HepG2 (cell line): ENCODE data around the gene GRK5. TPM values are rescaled to one million over a fixed set of nuclear protein-coding genes. Genes with fewer than 3 reads are reported as not detected.

Experiments
- BATF2 ChIP-seq: sonication (generic); formaldehyde crosslinking; IDR thresholded peaks from 2 replicates; pipeline ENCODE4 v1.8.0; 2022; ENCODE audit warnings: mild to moderate bottlenecking, missing genetic modification reagents, moderate library complexity
- ELK4 ChIP-seq: sonication (generic); formaldehyde crosslinking; IDR thresholded peaks from 2 replicates; pipeline ENCODE4 v1.9.0; 2021; ENCODE audit warnings: missing genetic modification reagents, borderline replicate concordance
- FOXA1 ChIP-seq, 2 experiments: fragments of 450-650 bp in 1 of 2; sonication (generic) in 1 of 2; formaldehyde crosslinking in 1 of 2; IDR thresholded peaks; 2 replicates each; pipeline versions ENCODE4 v1.4.0 to v1.6.1; 2016 to 2020; ENCODE audit warnings: missing genetic modification reagents in 1 of 2
- HCFC1 ChIP-seq: fragments of 150-350 bp; IDR thresholded peaks from 2 replicates; pipeline ENCODE4 v1.6.1; 2014; ENCODE audit warnings: low read depth, low read length
- IRF2 ChIP-seq: IDR thresholded peaks from 2 replicates; pipeline ENCODE4 v1.6.1; 2018; ENCODE audit warnings: missing genetic modification reagents, missing compliant biosample characterization
- MIER2 ChIP-seq: IDR thresholded peaks from 2 replicates; pipeline ENCODE4 v1.6.1; 2016; ENCODE audit warnings: missing biosample characterization, missing genetic modification reagents
- PAF1 ChIP-seq: IDR thresholded peaks from 2 replicates; pipeline ENCODE4 v1.6.1; 2016; ENCODE audit warnings: missing genetic modification reagents, missing compliant biosample characterization
- PREB ChIP-seq: sonication (generic); formaldehyde crosslinking; IDR thresholded peaks from 2 replicates; pipeline ENCODE4 v1.4.0; 2020; ENCODE audit warnings: missing genetic modification reagents
- TBX3 ChIP-seq: fragments of 450-650 bp; IDR thresholded peaks from 2 replicates; pipeline ENCODE4 v1.6.1; 2017; ENCODE audit warnings: antibody characterized with exemption, mild to moderate bottlenecking, inconsistent platforms, borderline replicate concordance
- TFDP2 ChIP-seq: sonication (generic); formaldehyde crosslinking; IDR thresholded peaks from 2 replicates; pipeline ENCODE4 v1.4.0; 2020; ENCODE audit warnings: missing genetic modification reagents
- ZBTB14 ChIP-seq: sonication (generic); formaldehyde crosslinking; IDR thresholded peaks from 2 replicates; pipeline ENCODE4 v1.4.0; 2020; ENCODE audit warnings: missing genetic modification reagents
- ZBTB26 ChIP-seq: IDR thresholded peaks from 2 replicates; pipeline ENCODE4 v1.6.1; 2016; ENCODE audit warnings: missing compliant biosample characterization, missing genetic modification reagents, borderline replicate concordance
- ZFP91 ChIP-seq: sonication (generic); formaldehyde crosslinking; IDR thresholded peaks from 2 replicates; pipeline ENCODE4 v1.9.0; 2022; ENCODE audit warnings: missing genetic modification reagents, mild to moderate bottlenecking, borderline replicate concordance
- ZNF562 ChIP-seq: sonication (generic); formaldehyde crosslinking; IDR thresholded peaks from 2 replicates; pipeline ENCODE4 v1.8.0; 2022; ENCODE audit warnings: missing genetic modification reagents, borderline replicate concordance
- ZNF816 ChIP-seq: sonication (generic); formaldehyde crosslinking; IDR thresholded peaks from 2 replicates; pipeline ENCODE4 v1.8.0; 2022; ENCODE audit warnings: missing genetic modification reagents, mild to moderate bottlenecking, borderline replicate concordance
- ZSCAN5A ChIP-seq: sonication (generic); formaldehyde crosslinking; IDR thresholded peaks from 2 replicates; pipeline ENCODE4 v1.8.0; 2022; ENCODE audit warnings: mild to moderate bottlenecking, missing genetic modification reagents, borderline replicate concordance
- polyA plus RNA-seq, 8 experiments: library from polyadenylated mRNA; depleted of rRNA in 3 of 8; stranded (reverse) in 7 of 8; unstranded in 1 of 8; fragments of >200 nt; fragmentation: Illumina TruSeq in 4 of 8; extraction: Trizol in 4 of 8; gene quantifications; 2 replicates each; pipeline versions ENCODE4 v1.2.1 to v1.2.3, GENCODE V29; 2011 to 2016; ENCODE audit warnings: low read depth in 4 of 8, missing spikeins in 1 of 8, mixed read lengths in 1 of 8; ENCODE audit not compliant: insufficient read depth in 1 of 8
- total RNA-seq, 5 experiments: library from RNA; depleted of rRNA; stranded (reverse); fragments of >200 nt; fragmentation: Illumina TruSeq; extraction: Trizol; gene quantifications; 2 replicates each; pipeline ENCODE4 v1.2.3, GENCODE V29; 2016; ENCODE audit warnings: low read depth in 1 of 5

Gene GRK5
- total and polyA plus RNA-seq, 2 of the 13 experiments (the other 11 are each of a cell fraction or from before 2014, with no cell fraction given): 10.4 to 12.6 TPM

GRCh38 chr10:119270762-119271366 is 63.5 kb downstream of the GRK5 start (continued):
- no peak for TF ChIP-seq ZNF816 (CRISPR knock-in tag)
- no peak for TF ChIP-seq BATF2
- TF ChIP-seq ZSCAN5A (CRISPR knock-in tag): peak; percentile 36; the same call in 1 of the 2 replicates
- no peak for TF ChIP-seq ZBTB14 (CRISPR knock-in tag)
- no peak for TF ChIP-seq HCFC1
- no peak for TF ChIP-seq FOXA1 (IDR thresholded peaks at IDR 0.05)
- no peak for TF ChIP-seq FOXA1 (CRISPR knock-in tag; IDR thresholded peaks at IDR 0.05)
- TF ChIP-seq PREB (CRISPR knock-in tag): no peak
- TF ChIP-seq TBX3: no peak
- TF ChIP-seq ZBTB26 (CRISPR knock-in tag): no peak
- peak; percentile 41; the same call in 1 of the 2 replicates for TF ChIP-seq ZFP91 (CRISPR knock-in tag)
- peak; percentile 59 for TF ChIP-seq TFDP2 (CRISPR knock-in tag)
- TF ChIP-seq PAF1 (CRISPR knock-in tag): no peak
- TF ChIP-seq MIER2: no peak
- no peak; the same call in 1 of the 2 replicates for TF ChIP-seq IRF2 (CRISPR knock-in tag)
- TF ChIP-seq ZNF562: no peak
- no peak for TF ChIP-seq ELK4 (CRISPR knock-in tag)
